Mesenchymal stem cell (in vitro differentiated cells and primary cell): ENCODE data around the gene DCAF10.

Source experiments
- DNase-seq: peaks from one replicate; pipeline ENCODE4 v3.0.0-alpha.2; 2013
- H2AFZ ChIP-seq: one replicate; pipeline ENCODE4 v1.6.1; 2013; ENCODE audit warnings: low read depth, mild to moderate bottlenecking, control low read depth, inconsistent platforms, low read length, moderate library complexity
- H2AK5ac ChIP-seq: 2 replicates; pipeline ENCODE4 v1.6.1; 2013; ENCODE audit warnings: low read length, moderate library complexity, mild to moderate bottlenecking, inconsistent platforms; ENCODE audit not compliant: severe bottlenecking
- H2BK120ac ChIP-seq: one replicate; pipeline ENCODE4 v1.6.1; 2013; ENCODE audit warnings: low read depth, mild to moderate bottlenecking, inconsistent platforms, low read length, moderate library complexity
- H2BK12ac ChIP-seq, 2 experiments: one replicate each; pipeline ENCODE4 v1.6.1; 2013; ENCODE audit warnings: inconsistent platforms in 2 of 2, low read length in 2 of 2, mild to moderate bottlenecking in 2 of 2, moderate library complexity in 2 of 2, control low read depth in 1 of 2
- H2BK15ac ChIP-seq: one replicate; pipeline ENCODE4 v1.6.1; 2013; ENCODE audit warnings: mild to moderate bottlenecking, low read depth, inconsistent platforms; ENCODE audit not compliant: poor library complexity, severe bottlenecking
- H2BK5ac ChIP-seq: 2 replicates; pipeline ENCODE4 v1.6.1; 2013; ENCODE audit warnings: low read depth, mild to moderate bottlenecking, low read length, control low read depth, inconsistent platforms; ENCODE audit not compliant: poor library complexity, severe bottlenecking
- H3K14ac ChIP-seq, 2 experiments: one replicate each; pipeline ENCODE4 v1.6.1; 2013; ENCODE audit warnings: inconsistent platforms in 2 of 2, low read length in 2 of 2, control low read depth in 1 of 2, mild to moderate bottlenecking in 1 of 2, moderate library complexity in 1 of 2
- H3K18ac ChIP-seq, 2 experiments: one replicate each; pipeline ENCODE4 v1.6.1; 2013; ENCODE audit warnings: inconsistent platforms in 2 of 2, low read length in 2 of 2, control low read depth in 1 of 2, low read depth in 1 of 2, mild to moderate bottlenecking in 1 of 2
- H3K23ac ChIP-seq, 2 experiments: one replicate each; pipeline ENCODE4 v1.6.1; 2013; ENCODE audit warnings: inconsistent platforms in 2 of 2, low read length in 2 of 2, mild to moderate bottlenecking in 2 of 2, moderate library complexity in 2 of 2, control low read depth in 1 of 2
- H3K27ac ChIP-seq: 2 replicates; pipeline ENCODE4 v1.5.1; 2013; ENCODE audit warnings: mild to moderate bottlenecking, moderate library complexity, low read length, control low read depth, inconsistent platforms; ENCODE audit not compliant: poor library complexity, severe bottlenecking
- H3K27me3 ChIP-seq, 2 experiments: 2 replicates each; pipeline versions ENCODE4 v1.6.1 to v1.7.0; 2013; ENCODE audit warnings: low read length in 2 of 2, mild to moderate bottlenecking in 2 of 2, moderate library complexity in 2 of 2, control low read depth in 1 of 2, inconsistent platforms in 1 of 2; ENCODE audit not compliant: control insufficient read depth in 1 of 2, insufficient read depth in 1 of 2
- H3K36me3 ChIP-seq, 2 experiments: 2 replicates each; pipeline versions ENCODE4 v1.6.1 to v1.7.0; 2013; ENCODE audit warnings: low read length in 2 of 2, control low read depth in 1 of 2, inconsistent platforms in 1 of 2, low read depth in 1 of 2, mild to moderate bottlenecking in 1 of 2; ENCODE audit not compliant: insufficient read depth in 2 of 2, control insufficient read depth in 1 of 2
- H3K4ac ChIP-seq, 2 experiments: one replicate each; pipeline ENCODE4 v1.6.1; 2013; ENCODE audit warnings: inconsistent platforms in 2 of 2, low read length in 2 of 2, mild to moderate bottlenecking in 2 of 2, moderate library complexity in 2 of 2, control low read depth in 1 of 2, low read depth in 1 of 2
- H3K4me1 ChIP-seq: 2 replicates; pipeline ENCODE4 v1.6.1; 2013; ENCODE audit warnings: low read depth, low read length, control low read depth; ENCODE audit not compliant: control insufficient read depth, insufficient read depth
- H3K4me2 ChIP-seq: 2 replicates; pipeline ENCODE4 v1.6.1; 2013; ENCODE audit warnings: low read length, mild to moderate bottlenecking, inconsistent platforms; ENCODE audit not compliant: poor library complexity, severe bottlenecking
- H3K4me3 ChIP-seq, 2 experiments: 2 replicates each; pipeline versions ENCODE4 v1.5.1 to v1.7.0; 2013; ENCODE audit warnings: low read length in 2 of 2, mild to moderate bottlenecking in 2 of 2, control low read depth in 1 of 2, low read depth in 1 of 2; ENCODE audit not compliant: insufficient read depth in 1 of 2
- H3K79me1 ChIP-seq: replicated peaks from 2 replicates; pipeline ENCODE4 v1.6.1; 2013; ENCODE audit warnings: mild to moderate bottlenecking, control low read depth, low read length, inconsistent platforms; ENCODE audit not compliant: poor library complexity, severe bottlenecking
- H3K9ac ChIP-seq: 2 replicates; pipeline ENCODE4 v1.7.0; 2013; ENCODE audit warnings: mild to moderate bottlenecking, low read length, moderate library complexity
- H3K9me3 ChIP-seq: 2 replicates; pipeline ENCODE4 v1.7.0; 2013; ENCODE audit warnings: mild to moderate bottlenecking, low read length; ENCODE audit not compliant: control insufficient read depth
- H4K8ac ChIP-seq: one replicate; pipeline ENCODE4 v1.6.1; 2013; ENCODE audit warnings: inconsistent platforms, mild to moderate bottlenecking, low read length, moderate library complexity
- H4K91ac ChIP-seq: one replicate; pipeline ENCODE4 v1.6.1; 2013; ENCODE audit warnings: mild to moderate bottlenecking, low read length, inconsistent platforms
- WGBS: methylation state at CpG from one replicate; pipeline ENCODE4 v1.1.7; 2013; ENCODE audit warnings: mixed read lengths; 5-methylcytosine and 5-hydroxymethylcytosine counted together

The DCAF10 gene

DNA sequence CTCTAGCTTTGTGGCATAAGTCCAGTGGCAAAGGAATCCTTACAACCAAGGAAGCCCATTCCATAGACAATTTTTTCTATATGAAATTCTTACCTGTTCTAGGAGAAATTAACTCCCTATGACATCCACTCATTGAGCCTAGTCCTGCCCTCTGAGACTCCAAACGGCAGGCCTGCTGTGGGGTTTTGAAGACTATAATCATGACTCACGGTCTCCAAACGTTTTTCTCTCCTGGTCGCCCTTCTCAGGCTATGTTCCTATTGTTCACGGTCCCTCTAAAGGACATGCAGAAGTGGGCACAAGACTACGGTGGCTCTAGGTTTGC, 16.3 kb upstream of the DCAF10 start:
- H4K8ac ChIP-seq = peak overlapping the region; percentile 99
- no peak overlapping the region for H2BK5ac ChIP-seq
- DNase-seq = peak; percentile 41
- no peak overlapping the region for H2BK12ac ChIP-seq
- H3K18ac ChIP-seq = peak overlapping the region in 1 of 2 experiments; percentile 81
- no peak overlapping the region for H3K4ac ChIP-seq
- H3K4me1 ChIP-seq = no peaks in the 10 kb centered on the region
- peak overlapping the region; percentile 75 for H3K4me2 ChIP-seq
- peak overlapping the region; percentile 93 for H3K9ac ChIP-seq
- peak overlapping the region; percentile 55 for H2AFZ ChIP-seq
- no peak overlapping the region for H2BK120ac ChIP-seq
- H2AK5ac ChIP-seq = no peak overlapping the region
- no peak overlapping the region for H3K14ac ChIP-seq
- peaks cover 6% of the 10 kb centered on the region for H3K79me1 ChIP-seq
- H4K91ac ChIP-seq = no peak overlapping the region
- no peaks in the 10 kb centered on the region for H3K27me3 ChIP-seq
- H2BK15ac ChIP-seq = no peak overlapping the region
- H3K27ac ChIP-seq = no peak overlapping the region
- no peaks in the 10 kb centered on the region for H3K9me3 ChIP-seq
- 4% methylated on average over 6 of the region's 6 CpGs for WGBS
- H3K36me3 ChIP-seq = peaks cover 0 to 44% of the 10 kb centered on the region in 2 experiments
- no peak overlapping the region for H3K23ac ChIP-seq
- peak overlapping the region; percentile 97 to 98 for H3K4me3 ChIP-seq

DNA sequence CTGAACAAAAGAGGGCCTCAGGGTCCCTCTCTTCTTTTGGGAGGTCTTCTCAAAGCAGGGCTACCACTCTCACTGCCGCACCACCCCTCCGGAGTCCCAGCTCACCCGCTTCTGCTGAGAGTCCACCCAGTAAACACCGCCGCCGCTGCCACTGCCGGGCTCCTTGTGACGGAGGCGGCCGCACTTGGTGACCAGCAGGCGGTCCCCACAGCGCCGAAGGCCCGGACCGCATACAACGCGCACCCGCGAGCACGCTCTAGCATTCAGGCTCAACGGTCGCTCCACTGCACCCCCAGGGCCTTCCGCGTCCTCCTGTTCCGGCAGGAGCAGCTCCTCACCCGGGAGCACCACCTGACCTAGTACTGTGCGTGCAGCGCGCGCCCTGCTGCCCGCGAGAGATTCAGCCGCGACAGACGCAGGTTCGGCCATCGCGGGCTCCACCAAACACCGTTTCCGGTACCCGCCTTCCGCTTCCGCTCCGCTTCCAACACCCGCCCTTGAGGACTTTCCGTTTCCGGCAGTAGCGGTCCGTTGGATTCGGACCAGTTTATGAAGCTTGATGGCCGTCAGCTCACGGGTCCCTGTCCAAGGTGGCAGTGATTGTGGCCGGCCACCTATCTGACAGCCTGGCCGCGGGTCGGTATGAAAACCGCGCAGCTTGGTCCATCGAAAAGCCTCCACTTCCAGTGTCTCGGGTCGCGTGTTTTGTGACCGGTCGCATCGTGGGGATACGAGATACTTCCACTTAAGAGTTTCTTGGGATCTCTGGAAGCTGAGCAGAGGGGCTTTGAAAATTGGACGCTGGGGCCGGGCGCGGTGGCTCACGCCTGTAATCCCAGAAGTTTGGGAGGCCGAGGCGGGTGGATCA, 15.7 kb upstream of the DCAF10 start, which contains the start of gene EXOSC3:
EXOSC3 (minus strand) TSS at position 449 of the 868 bp plus-strand sequence; CDS start at position 429, 20 bp downstream.
- Histone ChIP-seq H3K23ac (peak within 1 kb of the TSS in 1 of 2 experiments; percentile 16), H3K4me1 (no peaks in the 10 kb centered on the region), H3K14ac (peak within 1 kb of the TSS in 1 of 2 experiments; percentile 55), H3K27me3 (no peaks in the 10 kb centered on the region), H2BK120ac (no peak within 1 kb of the TSS), H3K36me3 (peaks cover 0 to 41% of the 10 kb centered on the region in 2 experiments), H3K4me3 (peak within 1 kb of the TSS; percentile 97 to 98), H4K8ac (peak within 1 kb of the TSS; percentile 99), H3K4ac (peak within 1 kb of the TSS; percentile 72 to 93), H3K4me2 (peak within 1 kb of the TSS; percentile 75), H2AK5ac (no peak within 1 kb of the TSS), H3K9me3 (no peaks in the 10 kb centered on the region), H2AFZ (peak within 1 kb of the TSS; percentile 87), H2BK12ac (no peak within 1 kb of the TSS), H3K79me1 (peaks cover 8% of the 10 kb centered on the region), H3K18ac (peak within 1 kb of the TSS; percentile 81 to 91), H2BK15ac (no peak within 1 kb of the TSS), H4K91ac (peak within 1 kb of the TSS; percentile 84), H2BK5ac (no peak within 1 kb of the TSS), H3K27ac (peak within 1 kb of the TSS; percentile 67), H3K9ac (peak within 1 kb of the TSS; percentile 93)
- WGBS = 1% methylated on average over 73 of the region's 73 CpGs
- DNase-seq = peak; percentile 96

DNA sequence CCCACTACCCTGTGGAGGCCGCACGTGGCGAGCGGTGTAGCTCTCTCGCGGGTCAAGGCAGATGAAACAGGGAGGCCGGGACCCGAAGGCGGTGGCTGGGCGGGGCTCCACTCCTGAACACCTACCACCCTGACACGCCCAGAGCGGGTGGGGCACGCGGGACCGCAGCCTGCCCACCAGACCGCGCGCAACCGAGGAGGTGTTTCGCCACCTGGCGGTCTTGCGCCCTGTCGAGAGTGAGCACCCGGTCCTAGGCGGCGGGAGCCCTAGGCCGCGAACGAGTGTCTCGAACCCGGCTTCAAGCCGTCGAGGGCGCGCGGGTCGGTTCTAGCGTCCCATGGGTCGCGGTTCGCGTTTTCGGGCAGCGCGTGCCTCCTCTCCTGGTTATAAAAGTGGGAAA, 13.5 kb upstream of the DCAF10 start:
- H3K18ac ChIP-seq = no peak overlapping the region
- DNase-seq = no peak
- no peaks in the 10 kb centered on the region for H3K4me1 ChIP-seq
- H3K27me3 ChIP-seq = no peaks in the 10 kb centered on the region
- no peaks in the 10 kb centered on the region for H3K9me3 ChIP-seq
- H2AK5ac ChIP-seq = no peak overlapping the region
- no peak overlapping the region for H3K23ac ChIP-seq
- peaks cover 3 to 30% of the 10 kb centered on the region in 2 experiments for H3K36me3 ChIP-seq
- H3K4me2 ChIP-seq = no peak overlapping the region
- H3K4me3 ChIP-seq = no peak overlapping the region
- no peak overlapping the region for H4K91ac ChIP-seq
- H2AFZ ChIP-seq = no peak overlapping the region
- H2BK15ac ChIP-seq = no peak overlapping the region
- H2BK12ac ChIP-seq = no peak overlapping the region
- no peak overlapping the region for H2BK5ac ChIP-seq
- H4K8ac ChIP-seq = no peak overlapping the region
- H3K79me1 ChIP-seq = peaks cover 9% of the 10 kb centered on the region
- H3K4ac ChIP-seq = no peak overlapping the region
- H3K9ac ChIP-seq = no peak overlapping the region
- H3K14ac ChIP-seq = no peak overlapping the region
- H2BK120ac ChIP-seq = no peak overlapping the region
- 74% methylated on average over 41 of the region's 45 CpGs for WGBS
- H3K27ac ChIP-seq = no peak overlapping the region

DNA sequence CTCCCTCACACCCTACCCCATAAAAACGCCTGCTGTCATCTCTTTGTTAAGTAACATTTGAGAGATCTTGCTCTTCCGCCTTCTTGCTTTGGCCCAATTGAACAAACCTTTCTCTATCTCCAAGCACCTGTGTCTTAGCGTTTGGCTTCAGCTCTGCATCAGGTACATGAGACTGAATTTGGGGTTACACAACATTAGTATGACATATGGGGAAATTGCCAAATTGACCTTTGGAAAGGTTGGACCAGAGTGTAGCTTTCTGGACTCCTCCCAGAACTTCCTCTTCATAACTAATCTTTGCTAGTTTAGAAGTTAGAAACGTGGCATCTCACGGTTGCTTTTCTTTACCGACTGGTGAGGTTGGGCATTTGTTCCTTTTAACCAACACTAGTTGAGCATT, 12.3 kb upstream of the DCAF10 start:
- no peak overlapping the region for H3K4me2 ChIP-seq
- H3K79me1 ChIP-seq = peaks cover 9% of the 10 kb centered on the region
- H3K9ac ChIP-seq = no peak overlapping the region
- no peak overlapping the region for H2AK5ac ChIP-seq
- no peak overlapping the region for H2AFZ ChIP-seq
- no peak overlapping the region for H3K23ac ChIP-seq
- no peak overlapping the region for H3K27ac ChIP-seq
- H3K4ac ChIP-seq = no peak overlapping the region
- no peak overlapping the region for H3K18ac ChIP-seq
- no peaks in the 10 kb centered on the region for H3K9me3 ChIP-seq
- no peak overlapping the region for H2BK15ac ChIP-seq
- no peaks in the 10 kb centered on the region for H3K4me1 ChIP-seq
- H4K91ac ChIP-seq = no peak overlapping the region
- no peak overlapping the region for H3K14ac ChIP-seq
- H3K4me3 ChIP-seq = no peak overlapping the region
- no peak for DNase-seq
- 91% methylated on average over 4 of the region's 6 CpGs for WGBS
- H4K8ac ChIP-seq = no peak overlapping the region
- H3K27me3 ChIP-seq = no peaks in the 10 kb centered on the region
- H3K36me3 ChIP-seq = peaks cover 3 to 17% of the 10 kb centered on the region in 2 experiments
- no peak overlapping the region for H2BK120ac ChIP-seq
- no peak overlapping the region for H2BK5ac ChIP-seq
- no peak overlapping the region for H2BK12ac ChIP-seq
